ENCODE data around the gene PLA2G6. TPM values are rescaled to one million over a fixed set of nuclear protein-coding genes. Genes with fewer than 3 reads are reported as not detected.

The PLA2G6 gene
- total and polyA plus RNA-seq, 2 of the 8 experiments (the other 6 are each of a cell fraction or from before 2014, with no cell fraction given), result 13.2 to 21.0 TPM

DNA sequence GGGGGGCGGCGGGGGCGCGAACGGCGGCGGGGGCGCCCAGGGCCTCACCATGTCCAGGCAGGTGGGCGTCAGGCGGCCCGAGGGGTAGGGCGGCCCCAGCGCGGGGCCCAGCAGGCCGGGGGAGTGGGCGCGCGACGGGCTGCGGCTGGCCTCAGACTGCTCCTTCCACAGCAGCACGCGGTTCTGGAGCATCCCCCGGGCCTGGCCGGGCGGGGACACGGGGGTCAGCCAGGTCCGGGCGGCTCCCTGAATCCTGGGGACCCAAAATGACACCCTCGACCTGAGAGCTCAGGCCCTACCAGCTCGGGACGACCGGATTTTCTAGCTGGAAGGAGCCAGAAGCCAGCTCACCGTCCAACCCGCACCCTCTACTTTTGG lies 92.2 kb downstream of the PLA2G6 start:
- Histone ChIP-seq H4K5ac (ENCODE audit: insufficient read length, low read depth, low read length) (peak overlapping the region; percentile 65), H3K4ac (replicated peaks; ENCODE audit: insufficient read length, low read depth, low read length) (no peak overlapping the region), H4K8ac (ENCODE audit: extremely low read depth, insufficient read depth, low read length) (peak overlapping the region; percentile 95), H3K23me2 (ENCODE audit: low read depth, low read length) (peaks cover 2% of the 10 kb centered on the region; the same call in 1 of the 2 replicates), H3K9ac (replicated peaks in 1 of 4; ENCODE audit: extremely low read depth in 1 of 4, low read depth in 3 of 4, low read length in 3 of 4) (0 out of 7 replicates have a peak overlapping the region, but pooled peaks of 1 of the 4 experiments have one; percentile 4), H3K36me3 (ENCODE audit: control insufficient read depth in 2 of 4, insufficient read depth in 4 of 4, low read length in 3 of 4) (no peaks in the 10 kb centered on the region), H2BK5ac (ENCODE audit: low read depth, low read length) (no peak overlapping the region; the same call in 1 of the 2 replicates), H2BK120ac (replicated peaks; ENCODE audit: low read depth, low read length) (no peak overlapping the region), H3K9me3 (ENCODE audit: insufficient read depth in 2 of 2, low read depth in 1 of 2, low read length in 1 of 2) (no peaks in the 10 kb centered on the region), H2BK20ac (ENCODE audit: low read length) (no peak overlapping the region), H4K20me1 (replicated peaks in 1 of 2; ENCODE audit: control insufficient read depth in 1 of 2, insufficient read depth in 2 of 2, low read length in 2 of 2) (peaks cover 0 to 2% of the 10 kb centered on the region in 2 experiments), H2AK5ac (ENCODE audit: low read depth, low read length) (no peak overlapping the region), H3K27me3 (replicated peaks in 1 of 4; ENCODE audit: control insufficient read depth in 3 of 4, extremely low read depth in 1 of 4, insufficient read depth in 3 of 4, low read length in 3 of 4) (peaks cover 0 to 4% (median 0%) of the 10 kb centered on the region in 4 experiments; a peak in 2 of 7 replicates), H2BK15ac (ENCODE audit: low read length) (no peak overlapping the region; the same call in 1 of the 2 replicates), H3K79me1 (ENCODE audit: low read depth, low read length) (no peaks in the 10 kb centered on the region), H3K4me2 (ENCODE audit: insufficient read depth in 1 of 2, low read depth in 2 of 2, low read length in 2 of 2) (peak overlapping the region; percentile 67 to 68), H3K23ac (ENCODE audit: insufficient read length) (no peak overlapping the region), H3K27ac (ENCODE audit: low read depth, low read length) (no peak overlapping the region), H3K18ac (ENCODE audit: extremely low read depth, low read length) (no peak overlapping the region; the same call in 1 of the 2 replicates), H2BK12ac (ENCODE audit: low read depth, low read length) (no peak overlapping the region), H3K14ac (ENCODE audit: insufficient read length) (no peak overlapping the region), H3K79me2 (ENCODE audit: control insufficient read depth in 1 of 2, insufficient read depth in 2 of 2, low read length in 2 of 2) (no peaks in the 10 kb centered on the region), H3K56ac (replicated peaks; ENCODE audit: insufficient read length, low read depth, low read length) (no peak overlapping the region), H3K4me3 (ENCODE audit: extremely low read depth in 1 of 4, insufficient read depth in 2 of 4, low read depth in 3 of 4, low read length in 4 of 4) (peak overlapping the region in 3 of 4 experiments; percentile 23 to 49 (median 36); a peak in 6 of 8 replicates), H3K4me1 (replicated peaks in 1 of 4; ENCODE audit: control insufficient read depth in 3 of 4, insufficient read depth in 4 of 4, low read length in 3 of 4) (peaks cover 0 to 14% (median 9%) of the 10 kb centered on the region in 4 experiments; a peak in 6 of 7 replicates), H4K91ac (replicated peaks; ENCODE audit: insufficient read length, low read length) (no peak overlapping the region), H2AFZ (ENCODE audit: low read length) (no peak overlapping the region)
- FAIRE-seq (no peak), DNase-seq (ENCODE audit: low read depth in 1 of 2, low spot score in 2 of 2) (no peak)
- TF ChIP-seq TBP (IDR thresholded peaks at IDR 0.05; ENCODE audit: low read depth, low read length), result no peak
- TF ChIP-seq RFX5 (IDR thresholded peaks at IDR 0.05; ENCODE audit: borderline replicate concordance, low read depth, low read length), result no peak
- TF ChIP-seq, protein P1, sequence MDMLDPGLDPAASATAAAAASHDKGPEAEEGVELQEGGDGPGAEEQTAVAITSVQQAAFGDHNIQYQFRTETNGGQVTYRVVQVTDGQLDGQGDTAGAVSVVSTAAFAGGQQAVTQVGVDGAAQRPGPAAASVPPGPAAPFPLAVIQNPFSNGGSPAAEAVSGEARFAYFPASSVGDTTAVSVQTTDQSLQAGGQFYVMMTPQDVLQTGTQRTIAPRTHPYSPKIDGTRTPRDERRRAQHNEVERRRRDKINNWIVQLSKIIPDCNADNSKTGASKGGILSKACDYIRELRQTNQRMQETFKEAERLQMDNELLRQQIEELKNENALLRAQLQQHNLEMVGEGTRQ (IDR thresholded peaks at IDR 0.05; ENCODE audit: low read length), result no peak
- no peak for TF ChIP-seq NRF1 (IDR thresholded peaks at IDR 0.05; ENCODE audit: low read depth, low read length)
- TF ChIP-seq SIN3A (conservative IDR thresholded peaks at IDR 0.05 in 1 of 2, IDR thresholded peaks at IDR 0.05 in 1 of 2; ENCODE audit: low read depth in 1 of 2, low read length in 2 of 2), result no peak
- no peak for TF ChIP-seq RXRA (IDR thresholded peaks at IDR 0.05; ENCODE audit: insufficient read depth, low read depth, low read length)
- no peak for TF ChIP-seq SP4 (IDR thresholded peaks at IDR 0.05; ENCODE audit: low read length)
- TF ChIP-seq BACH1 (IDR thresholded peaks at IDR 0.05; ENCODE audit: low read length), result no peak
- no peak for TF ChIP-seq KDM5A (IDR thresholded peaks at IDR 0.05; ENCODE audit: low read length)
- no peak for TF ChIP-seq SP1 (IDR thresholded peaks at IDR 0.05; ENCODE audit: low read depth, low read length)
- no peak for TF ChIP-seq BCL11A (IDR thresholded peaks at IDR 0.05; ENCODE audit: low read depth in 2 of 2, low read length in 2 of 2)
- 23% methylated on average over 20 of the region's 34 CpGs; no CpG with 5 or more reads in 1 of the 2 experiments for WGBS, 2 experiments (ENCODE audit: extremely low coverage in 1 of 2, insufficient coverage in 1 of 2, insufficient read length in 1 of 2, insufficient replicate concordance in 2 of 2, low coverage in 1 of 2, low lambda C conversion rate in 2 of 2, missing lambda C conversion rate in 1 of 2)
- POLR2A ChIA-PET (ENCODE audit: partially characterized antibody), result interaction anchor here (0.9 to 2.3 kb wide), 7 partner anchors 8 to 92 kb away, joined by 3 to 8 read pairs (median 4); partner anchors contain the start of gene PLA2G6
- CTCF ChIA-PET (ENCODE audit: partially characterized antibody), result interaction anchor here (1.0 to 3.3 kb wide), 12 partner anchors 9 to 62 kb away, joined by 3 to 34 read pairs (median 4); partner anchors contain the start of gene PICK1
